Muscle layer of colon (tissue), 2 donors: ENCODE data around the gene KIFAP3.
"Not testable (repeated sequence)": the region's sequence is repeated elsewhere in the genome, so short reads cannot be mapped to it uniquely, and the experiment has no call there.

Source experiments
- H3K27ac ChIP-seq: one replicate; pipeline ENCODE4 v1.7.0; 2013; ENCODE audit warnings: low read depth, mild to moderate bottlenecking, low read length, moderate library complexity
- H3K27me3 ChIP-seq, 2 donors: one replicate each; pipeline ENCODE4 v1.7.0; 2013; ENCODE audit warnings: low read length in 2 of 2, mild to moderate bottlenecking in 2 of 2; ENCODE audit not compliant: insufficient read depth in 2 of 2, control insufficient read depth in 1 of 2
- H3K36me3 ChIP-seq: one replicate; pipeline ENCODE4 v1.7.0; 2013; ENCODE audit warnings: mild to moderate bottlenecking, low read length; ENCODE audit not compliant: insufficient read depth
- H3K4me1 ChIP-seq: one replicate; pipeline ENCODE4 v1.7.0; 2013; ENCODE audit warnings: mild to moderate bottlenecking, low read length; ENCODE audit not compliant: insufficient read depth
- H3K4me3 ChIP-seq, 2 donors: one replicate each; pipeline ENCODE4 v1.7.0; 2013; ENCODE audit warnings: low read length in 2 of 2, low read depth in 1 of 2, mild to moderate bottlenecking in 1 of 2, moderate library complexity in 1 of 2
- H3K9ac ChIP-seq: one replicate; pipeline ENCODE4 v1.7.0; 2013; ENCODE audit warnings: low read length
- H3K9me3 ChIP-seq: one replicate; pipeline ENCODE4 v1.7.0; 2013; ENCODE audit warnings: mild to moderate bottlenecking, low read length
- donor health status: abdominal sarcoma.
- donor health status: Adenocarcinoma of cecum.

KIFAP3 gene

DNA sequence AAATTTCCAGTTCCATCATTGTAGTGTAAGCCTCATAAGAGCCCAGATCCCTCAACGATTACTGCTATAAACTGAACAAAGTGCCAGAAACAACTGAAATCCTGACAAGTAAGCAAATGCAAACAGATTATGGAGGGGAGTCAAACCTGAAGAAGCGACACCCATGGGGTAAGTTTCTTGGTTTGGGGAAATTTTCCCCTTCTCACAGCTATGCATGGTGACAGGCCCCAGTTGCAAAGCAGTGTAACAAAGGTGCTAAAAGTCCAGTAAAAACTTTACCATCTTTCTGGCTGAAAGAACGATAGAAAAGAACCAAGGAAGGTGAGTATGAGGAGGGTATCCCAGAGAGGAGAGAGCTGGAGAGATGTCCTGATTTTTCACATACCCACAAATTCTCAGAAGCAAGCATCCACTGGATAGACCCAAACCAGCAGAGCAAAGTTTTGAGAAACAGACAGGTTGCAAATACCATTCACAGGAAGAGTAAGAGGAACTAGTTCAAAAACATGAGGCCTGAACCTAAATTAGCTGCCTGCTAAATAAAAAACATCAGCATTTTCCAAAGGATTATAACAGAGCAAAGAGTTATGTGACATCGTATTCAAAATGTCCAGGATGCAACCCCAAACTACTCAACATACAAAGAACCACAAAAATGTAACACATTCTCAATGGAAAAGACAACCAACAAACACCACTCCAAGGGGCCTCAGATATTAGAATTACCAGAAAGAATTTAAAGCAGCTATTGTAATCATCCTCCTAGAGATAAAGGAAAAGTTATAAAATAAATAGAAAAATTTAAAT, 195.3 kb downstream of the KIFAP3 start:
- Histone ChIP-seq H3K36me3 (peaks cover 13% of the 10 kb centered on the region), H3K9ac (no peak overlapping the region), H3K4me1 (peaks cover 5% of the 10 kb centered on the region), H3K9me3 (no peaks in the 10 kb centered on the region), H3K4me3 (no peak overlapping the region), H3K27me3 (no peaks in the 10 kb centered on the region), H3K27ac (no peak overlapping the region)

DNA sequence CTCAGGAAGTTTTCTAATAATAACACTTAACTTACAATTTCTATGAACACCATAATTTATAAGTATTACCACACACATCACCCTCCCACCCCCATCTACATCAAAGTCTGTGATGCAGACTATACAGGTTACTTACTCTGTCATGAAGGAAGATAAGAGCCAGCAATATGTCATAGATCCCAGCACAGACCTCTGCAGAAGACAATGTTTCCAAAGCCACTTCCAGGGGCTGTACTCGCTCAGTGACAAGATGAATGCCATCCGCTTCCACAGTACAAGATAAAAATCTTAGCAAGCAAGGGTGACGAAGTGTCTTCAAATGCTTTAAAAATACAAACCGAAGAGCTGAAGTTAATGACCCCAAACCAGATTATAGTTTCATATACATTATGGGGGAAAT, 196.0 kb downstream of the KIFAP3 start:
- H3K9ac ChIP-seq = no peak overlapping the region
- H3K27me3 ChIP-seq = no peaks in the 10 kb centered on the region
- H3K4me1 ChIP-seq = peaks cover 7% of the 10 kb centered on the region
- no peak overlapping the region for H3K27ac ChIP-seq
- peaks cover 14% of the 10 kb centered on the region for H3K36me3 ChIP-seq
- no peak overlapping the region for H3K4me3 ChIP-seq
- H3K9me3 ChIP-seq = no peaks in the 10 kb centered on the region

DNA sequence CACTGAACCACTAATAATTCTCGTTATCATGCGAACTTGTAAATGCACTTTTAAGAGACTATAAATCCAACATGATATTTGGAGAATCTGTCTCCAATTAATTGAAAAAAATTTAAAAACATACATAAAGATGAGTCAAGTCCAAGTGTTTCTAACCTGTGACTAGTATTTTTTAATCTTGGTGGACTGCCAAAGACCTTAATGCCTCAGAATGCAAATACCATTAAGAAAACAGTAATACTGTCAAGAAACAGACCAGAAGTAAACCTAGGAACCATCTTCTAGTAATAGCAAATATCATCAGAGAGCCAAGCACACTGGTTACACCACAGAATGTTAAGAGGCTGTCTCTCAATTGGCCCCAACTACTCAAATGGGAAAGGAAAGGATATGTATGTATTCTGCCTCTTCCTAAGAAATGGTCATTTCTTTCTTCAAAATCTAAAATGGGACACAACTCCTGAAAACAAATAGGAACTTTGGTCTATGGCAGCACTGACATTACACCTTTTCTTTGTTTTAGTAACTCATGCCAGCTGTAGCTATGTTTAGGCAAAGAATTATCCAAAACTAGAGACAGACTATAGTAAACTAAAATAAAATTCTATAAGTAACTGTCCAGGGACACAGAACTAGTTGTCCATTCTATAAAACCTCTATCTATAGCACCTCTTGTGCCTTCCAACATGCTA, 196.5 kb downstream of the KIFAP3 start:
- Histone ChIP-seq H3K9ac (no peak overlapping the region), H3K36me3 (peaks cover 20% of the 10 kb centered on the region), H3K4me1 (peaks cover 7% of the 10 kb centered on the region), H3K4me3 (no peak overlapping the region), H3K9me3 (no peaks in the 10 kb centered on the region), H3K27ac (no peak overlapping the region), H3K27me3 (no peaks in the 10 kb centered on the region)

DNA sequence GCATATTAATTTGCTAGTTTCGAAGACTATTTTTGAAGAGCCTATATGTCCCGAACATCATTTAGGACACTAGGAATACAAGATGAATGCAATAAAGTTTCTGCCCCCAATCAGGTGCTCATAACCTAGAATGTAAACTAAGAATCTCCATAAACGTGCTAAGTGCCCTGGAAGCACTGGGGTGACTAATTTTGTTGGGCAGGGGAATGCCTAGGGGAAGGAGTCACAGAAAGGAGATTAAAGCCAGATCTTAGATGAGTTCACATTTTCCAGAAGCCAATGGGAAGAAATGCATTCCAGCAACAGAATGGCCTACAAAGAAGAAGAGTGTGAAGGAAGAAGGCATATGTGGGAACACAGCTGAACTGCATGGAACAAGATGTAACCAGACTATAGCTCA, 200.3 kb downstream of the KIFAP3 start:
- Histone ChIP-seq H3K36me3 (peaks cover 36% of the 10 kb centered on the region), H3K27ac (no peak overlapping the region), H3K9me3 (no peaks in the 10 kb centered on the region), H3K9ac (no peak overlapping the region), H3K4me1 (peaks cover 7% of the 10 kb centered on the region), H3K27me3 (no peaks in the 10 kb centered on the region), H3K4me3 (no peak overlapping the region)

DNA sequence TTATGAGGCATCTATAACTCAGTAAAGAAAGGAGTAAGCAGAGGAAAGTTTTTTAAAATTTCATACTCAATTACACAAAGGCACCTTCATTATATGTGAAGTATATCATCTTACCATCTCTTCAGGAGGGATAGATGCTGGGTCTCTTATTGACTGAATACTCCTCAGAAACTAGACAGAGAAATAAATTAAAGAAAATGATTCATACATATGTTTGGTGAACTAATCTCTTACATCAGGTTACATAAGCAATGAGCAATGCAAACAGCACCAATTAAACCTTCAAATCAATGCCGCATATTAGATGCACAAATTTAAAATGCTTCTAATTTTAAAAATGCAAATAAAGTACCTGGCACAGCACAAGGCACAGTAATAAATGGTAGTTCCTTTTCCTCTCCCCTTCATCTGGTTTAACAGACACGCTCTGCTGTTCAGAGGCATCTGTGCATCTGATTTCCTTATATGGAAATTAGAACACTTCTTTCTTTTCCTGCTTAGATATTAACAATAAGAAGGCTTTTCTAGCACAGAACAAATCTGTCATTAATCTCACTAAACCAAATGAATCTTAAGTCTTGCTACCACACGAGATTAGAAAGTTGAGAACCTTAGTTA, 200.8 kb downstream of the KIFAP3 start:
- no peak overlapping the region for H3K27ac ChIP-seq
- no peaks in the 10 kb centered on the region for H3K27me3 ChIP-seq
- no peak overlapping the region for H3K9ac ChIP-seq
- peaks cover 41% of the 10 kb centered on the region for H3K36me3 ChIP-seq
- peaks cover 7% of the 10 kb centered on the region for H3K4me1 ChIP-seq
- no peak overlapping the region for H3K4me3 ChIP-seq
- H3K9me3 ChIP-seq = no peaks in the 10 kb centered on the region

DNA sequence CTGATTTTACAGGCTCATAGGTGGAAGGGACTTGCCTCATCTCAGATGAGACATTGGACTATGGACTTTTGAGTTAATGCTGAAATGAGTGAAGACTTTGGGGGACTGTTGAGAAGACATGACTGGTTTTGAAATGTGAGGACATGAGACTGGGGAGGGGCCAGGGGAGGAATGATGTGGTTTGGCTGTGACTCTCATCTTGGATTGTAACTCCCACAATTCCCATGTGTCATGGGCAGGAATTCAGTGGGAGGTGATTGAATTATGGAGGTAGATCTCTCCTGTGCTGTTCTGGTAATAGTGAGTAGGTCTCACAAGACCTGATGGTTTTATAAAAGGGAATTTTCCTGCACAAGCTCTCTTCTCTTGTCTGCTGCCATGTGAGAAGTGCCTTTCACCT, 201.6 kb downstream of the KIFAP3 start:
- H3K36me3 ChIP-seq = peaks cover 49% of the 10 kb centered on the region
- H3K4me3 ChIP-seq = no peak overlapping the region

DNA sequence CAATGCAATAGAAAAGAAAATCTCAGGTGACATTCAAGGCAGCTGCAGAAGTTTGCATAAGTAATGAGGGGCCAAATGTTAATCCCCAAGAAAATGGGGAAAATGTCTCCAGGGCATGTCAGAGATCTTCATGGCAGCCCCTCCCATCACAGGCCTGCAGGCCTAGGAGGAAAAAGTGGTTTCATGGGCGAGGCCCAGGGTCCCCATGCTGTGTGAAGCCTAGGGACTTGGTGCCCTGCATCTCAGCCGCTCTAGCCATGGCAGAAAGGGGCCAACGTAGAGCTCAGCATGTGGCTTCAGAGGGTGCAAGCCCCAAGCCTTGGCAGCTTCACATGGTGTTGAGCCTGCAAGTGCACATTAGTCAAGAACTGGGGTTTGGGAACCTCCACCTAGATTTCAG, 202.5 kb downstream of the KIFAP3 start:
- not testable (repeated sequence) for H3K9me3 ChIP-seq, H3K27ac ChIP-seq
- H3K36me3 ChIP-seq = peaks cover 58% of the 10 kb centered on the region

More for the DNA sequence above, 201.6 kb downstream of the KIFAP3 start:
- Histone ChIP-seq H3K4me1 (peaks cover 4% of the 10 kb centered on the region), H3K27ac (no peak overlapping the region), H3K9me3 (no peaks in the 10 kb centered on the region), H3K9ac (no peak overlapping the region), H3K27me3 (no peaks in the 10 kb centered on the region)

More for the DNA sequence above, 202.5 kb downstream of the KIFAP3 start:
- not testable (repeated sequence) for H3K27me3 ChIP-seq, H3K4me3 ChIP-seq, H3K4me1 ChIP-seq, H3K9ac ChIP-seq
